Measurements from ENCODE around the gene ZNF169. TPM values are rescaled to one million over a fixed set of nuclear protein-coding genes. Genes with fewer than 3 reads are reported as not detected.
"Not testable (repeated sequence)": the region's sequence is repeated elsewhere in the genome, so short reads cannot be mapped to it uniquely, and the experiment has no call there.

The ZNF169 gene
- polyA plus RNA-seq, 1 donor from 2014 or later: 8.3 TPM

GRCh38 chr9:94303321-94303720, 44.2 kb downstream of the ZNF169 start:
- H3K36me3 ChIP-seq (ENCODE audit: insufficient read depth, low read length): no peaks in the 10 kb centered on the region
- no peak overlapping the region for H3K9ac ChIP-seq (ENCODE audit: low read length)
- no peak overlapping the region for H3K27ac ChIP-seq (ENCODE audit: low read length)
- H3K27me3 ChIP-seq (ENCODE audit: insufficient read depth, low read depth, low read length): no peaks in the 10 kb centered on the region
- TF ChIP-seq SMC3 (conservative IDR thresholded peaks at IDR 0.05; ENCODE audit: poor library complexity) (no peak), CTCF (IDR thresholded peaks at IDR 0.05; ENCODE audit: poor library complexity, severe bottlenecking) (no peak), TAF1 (IDR thresholded peaks at IDR 0.05; ENCODE audit: low read depth) (no peak), RAD21 (conservative IDR thresholded peaks at IDR 0.05) (no peak), MXI1 (conservative IDR thresholded peaks at IDR 0.05; ENCODE audit: poor library complexity, severe bottlenecking) (no peak), REST (IDR thresholded peaks at IDR 0.05; ENCODE audit: borderline replicate concordance) (no peak), EZH2 (IDR thresholded peaks at IDR 0.05; ENCODE audit: borderline replicate concordance, insufficient read depth, low read length, poor library complexity, severe bottlenecking) (no peak), EP300 (conservative IDR thresholded peaks at IDR 0.05; ENCODE audit: poor library complexity, severe bottlenecking) (no peak), POLR2AphosphoS5 (IDR thresholded peaks at IDR 0.05) (no peak)
- no peak overlapping the region for H3K4me3 ChIP-seq (ENCODE audit: low read length)
- no peaks in the 10 kb centered on the region for H4K20me1 ChIP-seq (ENCODE audit: insufficient read depth)
- no peaks in the 10 kb centered on the region for H3K9me2 ChIP-seq (ENCODE audit: insufficient read depth, low read length)
- H2AFZ ChIP-seq (ENCODE audit: low read depth, low read length): no peak overlapping the region
- no peaks in the 10 kb centered on the region for H3K79me2 ChIP-seq (replicated peaks; ENCODE audit: insufficient read depth, low read length)
- H3K4me2 ChIP-seq (ENCODE audit: low read length): no peak overlapping the region
- H3K9me3 ChIP-seq (ENCODE audit: low read length): no peaks in the 10 kb centered on the region
- no peaks in the 10 kb centered on the region for H3F3A ChIP-seq (ENCODE audit: insufficient read depth, low read length, poor library complexity, severe bottlenecking)

- H3K27me3 ChIP-seq (ENCODE audit: insufficient read depth, low read depth, low read length); H3K27ac ChIP-seq (ENCODE audit: low read length); H3K9ac ChIP-seq (ENCODE audit: low read length); H2AFZ ChIP-seq (ENCODE audit: low read depth, low read length); H4K20me1 ChIP-seq (ENCODE audit: insufficient read depth); H3K4me2 ChIP-seq (ENCODE audit: low read length); H3K4me3 ChIP-seq (ENCODE audit: low read length); H3K36me3 ChIP-seq (ENCODE audit: insufficient read depth, low read length); H3K9me2 ChIP-seq (ENCODE audit: insufficient read depth, low read length); H3K9me3 ChIP-seq (ENCODE audit: low read length); H3K79me2 ChIP-seq (replicated peaks; ENCODE audit: insufficient read depth, low read length); H3F3A ChIP-seq (ENCODE audit: insufficient read depth, low read length, poor library complexity, severe bottlenecking): not testable (repeated sequence)
Measured at GRCh38 chr9:94315034-94315984, 56.2 kb downstream of the ZNF169 start.

- H3K9ac ChIP-seq (ENCODE audit: low read length); H3K9me3 ChIP-seq (ENCODE audit: low read length); H3K79me2 ChIP-seq (replicated peaks; ENCODE audit: insufficient read depth, low read length); H3K4me3 ChIP-seq (ENCODE audit: low read length); H3K36me3 ChIP-seq (ENCODE audit: insufficient read depth, low read length); H3F3A ChIP-seq (ENCODE audit: insufficient read depth, low read length, poor library complexity, severe bottlenecking); H4K20me1 ChIP-seq (ENCODE audit: insufficient read depth); H3K9me2 ChIP-seq (ENCODE audit: insufficient read depth, low read length); H2AFZ ChIP-seq (ENCODE audit: low read depth, low read length); H3K27me3 ChIP-seq (ENCODE audit: insufficient read depth, low read depth, low read length); H3K27ac ChIP-seq (ENCODE audit: low read length); H3K4me2 ChIP-seq (ENCODE audit: low read length): not testable (repeated sequence)
Measured at GRCh38 chr9:94316236-94316635, 57.1 kb downstream of the ZNF169 start.

- H3F3A ChIP-seq (ENCODE audit: insufficient read depth, low read length, poor library complexity, severe bottlenecking); H3K4me2 ChIP-seq (ENCODE audit: low read length); H3K4me3 ChIP-seq (ENCODE audit: low read length); H3K9me3 ChIP-seq (ENCODE audit: low read length); H3K27ac ChIP-seq (ENCODE audit: low read length); H3K36me3 ChIP-seq (ENCODE audit: insufficient read depth, low read length); H3K79me2 ChIP-seq (replicated peaks; ENCODE audit: insufficient read depth, low read length); H3K27me3 ChIP-seq (ENCODE audit: insufficient read depth, low read depth, low read length); H3K9me2 ChIP-seq (ENCODE audit: insufficient read depth, low read length); H3K9ac ChIP-seq (ENCODE audit: low read length); H2AFZ ChIP-seq (ENCODE audit: low read depth, low read length); H4K20me1 ChIP-seq (ENCODE audit: insufficient read depth): not testable (repeated sequence)
Measured at GRCh38 chr9:94317949-94318657, 59.0 kb downstream of the ZNF169 start.

Data from neural cell (in vitro differentiated cells).